Stimulated activated CD4-positive, alpha-beta T cell treated with anti-CD3 and anti-CD28 coated beads, Interleukin-12 subunit alpha, Interleukin-12 subunit beta, amount 100 ng/mL, for 4 hours (primary cell): Measurements from ENCODE around the gene NCOA1.
"Not testable (repeated sequence)": the region's sequence is repeated elsewhere in the genome, so short reads cannot be mapped to it uniquely, and the experiment has no call there.

Source experiments
- DNase-seq: peaks from one replicate; pipeline ENCODE4 v3.0.0-alpha.2; 2020

Gene NCOA1

GRCh38 chr2:24756789-24757188 lies 265.7 kb downstream of the NCOA1 start:
- no peak for DNase-seq

DNA sequence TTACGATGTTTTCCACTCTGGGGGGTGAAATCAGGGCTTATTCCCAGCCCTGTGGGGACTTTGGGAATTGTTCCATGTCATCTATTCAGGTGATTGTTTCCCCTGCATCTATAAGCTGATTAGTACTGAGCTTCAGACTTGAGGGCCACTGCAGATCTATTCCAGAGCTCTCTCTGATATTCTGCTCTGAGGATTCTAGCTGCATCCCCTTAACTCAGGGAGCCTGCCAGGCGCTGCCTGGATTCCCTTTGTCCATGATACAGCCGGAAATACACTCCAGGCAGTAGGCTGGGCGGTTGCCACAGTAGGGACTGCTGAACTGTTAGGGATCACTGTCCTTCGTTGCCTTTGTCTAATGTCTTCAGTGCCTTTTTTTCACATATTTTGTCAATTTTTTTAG lies 270.8 kb downstream of the NCOA1 start:
- no peak for DNase-seq

DNA sequence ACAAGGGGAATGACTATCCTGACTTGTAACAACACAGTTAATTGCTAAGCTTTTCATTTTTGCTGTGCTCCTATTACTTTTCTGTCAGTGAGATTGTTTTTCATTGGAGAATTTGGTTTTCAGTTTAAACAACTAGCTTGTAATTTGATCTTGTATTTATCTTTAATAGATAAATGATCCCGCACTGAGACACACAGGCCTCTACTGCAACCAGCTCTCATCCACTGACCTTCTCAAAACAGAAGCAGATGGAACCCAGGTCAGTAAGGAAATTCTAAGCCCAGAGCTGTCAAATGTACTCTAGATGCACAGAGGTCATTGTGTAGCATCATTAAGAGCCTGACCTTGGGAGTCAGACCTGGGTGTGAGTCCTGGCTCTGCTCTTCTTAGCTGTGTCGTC lies 271.5 kb downstream of the NCOA1 start:
- DNase-seq: no peak

DNA sequence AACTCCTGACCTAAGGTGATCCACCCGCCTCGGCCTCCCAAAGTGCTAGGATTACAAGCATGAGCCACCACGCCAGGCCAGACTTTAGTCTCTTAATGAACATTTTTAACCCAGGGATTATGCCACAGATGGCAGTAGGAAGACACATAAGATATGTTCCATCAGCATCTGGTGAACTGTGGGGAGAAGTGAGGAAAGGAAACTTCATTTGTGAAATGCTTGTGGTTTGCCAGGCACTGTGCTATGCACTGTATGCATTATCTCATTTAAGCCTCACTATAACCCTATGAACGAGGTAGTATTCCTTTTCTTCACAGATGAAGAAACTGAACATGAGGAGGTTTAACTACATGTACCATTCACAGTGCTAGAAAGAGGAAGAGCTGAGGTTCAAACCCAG lies 272.8 kb downstream of the NCOA1 start:
- DNase-seq: no peak

DNA sequence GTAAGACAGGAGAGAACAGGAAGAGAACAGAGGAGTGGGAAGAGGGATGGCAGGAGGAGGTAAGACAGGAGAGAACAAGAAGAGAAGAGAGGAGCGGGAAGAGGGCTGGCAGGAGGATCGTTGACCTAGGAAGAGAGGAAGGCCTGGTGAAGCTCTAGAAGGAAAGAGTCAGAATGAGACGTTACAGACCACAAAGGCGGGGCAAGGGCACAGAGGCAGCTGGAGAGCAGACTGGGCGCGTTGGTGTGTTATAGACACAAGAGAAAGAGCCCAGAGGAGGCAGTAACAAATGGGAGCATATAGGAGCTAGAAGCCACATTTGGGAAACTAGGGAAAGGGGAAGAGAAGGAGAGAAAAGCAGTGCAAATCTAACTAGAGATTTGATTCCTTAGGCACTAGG lies 275.6 kb downstream of the NCOA1 start:
- no peak for DNase-seq

GRCh38 chr2:24768013-24768412 lies 277.0 kb downstream of the NCOA1 start:
- no peak for DNase-seq

DNA sequence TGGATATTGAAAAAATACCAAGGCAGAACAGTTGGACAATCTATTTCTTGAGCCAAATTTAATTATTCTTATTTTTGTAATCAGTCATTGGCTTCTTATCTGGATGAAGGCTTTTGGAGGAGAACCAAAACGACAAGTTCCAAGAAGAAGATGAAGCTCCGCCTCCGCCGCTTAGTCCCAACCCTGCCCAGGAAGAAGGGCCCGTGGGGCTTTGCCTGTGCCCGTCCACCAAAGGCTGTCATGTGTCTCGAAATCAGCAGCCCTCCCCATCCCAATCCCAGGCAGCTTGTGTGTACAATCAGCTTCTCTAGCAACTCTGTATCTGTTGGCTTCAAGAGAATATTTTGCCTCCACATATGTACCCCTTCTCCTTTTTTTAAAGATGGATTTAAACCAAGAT lies 277.5 kb downstream of the NCOA1 start:
- no peak for DNase-seq

- DNase-seq: no peak
Observed at GRCh38 chr2:24771061-24771460, 280.0 kb downstream of the NCOA1 start.

DNA sequence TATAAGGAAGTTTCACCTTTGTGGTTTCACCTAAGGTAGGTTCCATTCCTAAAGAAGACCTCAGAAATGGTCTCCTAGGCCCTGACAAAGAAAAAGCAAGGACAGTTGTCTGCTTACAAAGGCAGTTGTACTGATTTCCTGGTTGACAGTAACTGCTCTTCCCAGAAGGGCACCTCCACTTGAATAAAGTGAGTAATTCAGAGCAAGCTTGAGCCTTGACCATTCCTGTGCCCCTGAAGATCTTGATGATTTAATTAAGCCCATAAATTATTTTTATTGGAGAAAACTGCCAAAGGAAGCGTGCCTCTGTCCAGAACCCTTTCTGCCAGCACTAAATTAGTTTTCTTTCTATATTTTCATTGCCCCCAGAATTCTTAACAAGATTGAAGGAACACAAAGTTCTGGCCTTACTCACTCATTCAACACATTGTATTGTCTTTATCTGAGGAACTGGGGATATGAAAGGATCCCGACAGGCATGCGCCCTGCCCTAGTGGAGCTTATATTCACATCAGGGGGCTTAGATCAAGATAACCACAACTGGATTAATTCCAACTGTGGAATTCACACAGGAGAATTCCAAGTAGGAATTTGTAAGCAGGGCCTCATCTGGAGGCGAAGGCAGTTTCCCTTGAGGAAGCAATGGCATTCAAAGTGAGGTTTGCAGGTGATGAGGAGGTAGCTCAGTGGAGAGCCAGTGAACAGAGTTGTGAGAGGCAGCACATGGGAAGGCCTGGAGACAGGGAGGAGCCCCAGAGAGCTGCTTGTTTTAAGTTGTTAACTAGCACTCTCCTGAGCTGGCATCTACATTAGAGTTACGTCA lies 280.9 kb downstream of the NCOA1 start:
- DNase-seq: no peak

DNA sequence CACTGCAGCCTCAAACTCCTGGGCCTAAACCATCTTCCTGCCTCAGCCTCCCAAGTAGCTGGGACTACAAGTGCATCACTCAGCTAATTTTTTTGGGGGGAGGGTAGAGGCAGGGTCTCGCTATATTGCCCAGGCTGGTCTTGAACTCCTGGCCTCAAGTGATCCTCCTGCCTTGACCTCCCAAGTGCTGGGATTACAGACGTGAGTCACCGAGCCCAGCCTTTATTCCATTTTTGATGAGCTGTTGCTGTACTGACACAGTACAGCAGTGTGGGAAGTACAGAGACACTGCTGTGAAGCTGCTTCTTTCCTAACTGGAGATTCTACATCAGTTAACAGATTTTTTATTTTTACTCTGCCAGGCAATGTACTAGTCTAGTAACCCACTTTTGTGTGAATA lies 283.3 kb downstream of the NCOA1 start:
- DNase-seq: no peak

GRCh38 chr2:24779116-24779515 lies 288.1 kb downstream of the NCOA1 start:
- no peak for DNase-seq

DNA sequence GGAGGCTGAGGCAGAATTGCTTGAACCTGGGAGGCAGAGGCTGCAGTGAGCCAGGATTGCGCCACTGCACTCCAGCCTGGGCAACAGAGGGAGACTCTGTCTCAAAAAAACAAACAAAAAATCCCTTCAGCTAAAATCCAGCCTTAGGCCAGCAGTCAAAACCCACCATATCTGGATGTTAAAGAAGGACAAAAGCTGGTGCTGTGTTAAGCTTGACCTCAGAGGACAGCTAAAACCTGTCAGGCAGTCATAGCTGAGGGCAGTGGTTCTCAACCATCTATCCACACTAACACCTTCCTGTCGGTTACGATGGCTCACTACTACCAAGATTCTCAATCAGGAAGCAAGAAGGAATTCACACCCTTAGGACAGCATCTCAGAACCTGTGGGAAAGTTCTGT lies 292.6 kb downstream of the NCOA1 start:
- no peak for DNase-seq

DNA sequence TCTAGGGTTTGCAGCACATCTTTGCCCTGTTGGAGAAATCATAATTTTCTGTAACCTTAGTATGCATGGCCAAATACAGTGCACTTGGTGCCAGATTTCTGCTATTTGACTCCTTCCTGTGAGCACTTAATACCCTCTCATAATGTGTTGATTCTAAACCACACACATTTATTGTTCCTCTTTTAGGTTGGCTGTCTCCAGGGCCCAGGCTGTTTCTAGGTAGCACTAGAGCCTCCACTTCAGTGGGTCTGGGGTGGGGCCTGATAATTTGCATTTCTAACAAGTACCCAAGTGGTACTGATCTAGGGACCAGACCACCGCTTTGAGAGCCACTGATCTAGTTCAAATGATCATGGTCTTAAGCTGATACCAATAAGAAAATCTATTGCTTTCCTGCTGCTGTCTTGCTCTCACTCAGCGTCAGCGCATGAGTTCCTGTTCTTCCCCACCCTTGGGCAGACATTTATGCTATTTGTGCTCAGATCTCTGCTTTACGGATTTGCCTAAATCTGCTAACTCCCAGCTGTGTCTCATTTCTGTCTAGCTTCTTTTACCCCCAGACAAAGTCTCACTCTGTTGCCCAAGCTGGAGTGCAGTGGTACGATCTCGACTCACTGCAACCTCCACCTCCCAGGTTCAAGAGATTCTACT lies 294.7 kb downstream of the NCOA1 start:
- DNase-seq: no peak

- DNase-seq: no peak
Observed at GRCh38 chr2:24787532-24787931, 296.5 kb downstream of the NCOA1 start.

DNA sequence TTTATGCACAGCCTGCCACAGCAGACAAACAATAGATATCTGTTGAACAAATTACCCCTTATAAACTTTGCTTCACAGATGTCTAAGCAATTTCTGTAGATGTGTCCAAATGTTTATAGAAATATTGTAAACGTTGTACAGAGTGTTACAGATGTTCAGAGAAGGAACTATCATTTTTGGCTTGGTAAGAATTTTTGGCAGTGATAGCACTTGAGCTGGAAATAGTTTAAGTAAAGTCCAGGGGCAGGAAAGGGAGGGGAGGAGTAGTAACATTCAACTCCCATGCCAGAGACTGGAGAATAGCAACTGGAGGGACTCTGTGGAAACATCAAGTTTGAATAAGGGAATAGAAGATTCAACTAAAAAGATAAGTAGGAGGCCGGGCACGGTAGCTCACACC lies 297.8 kb downstream of the NCOA1 start:
- no peak for DNase-seq

DNA sequence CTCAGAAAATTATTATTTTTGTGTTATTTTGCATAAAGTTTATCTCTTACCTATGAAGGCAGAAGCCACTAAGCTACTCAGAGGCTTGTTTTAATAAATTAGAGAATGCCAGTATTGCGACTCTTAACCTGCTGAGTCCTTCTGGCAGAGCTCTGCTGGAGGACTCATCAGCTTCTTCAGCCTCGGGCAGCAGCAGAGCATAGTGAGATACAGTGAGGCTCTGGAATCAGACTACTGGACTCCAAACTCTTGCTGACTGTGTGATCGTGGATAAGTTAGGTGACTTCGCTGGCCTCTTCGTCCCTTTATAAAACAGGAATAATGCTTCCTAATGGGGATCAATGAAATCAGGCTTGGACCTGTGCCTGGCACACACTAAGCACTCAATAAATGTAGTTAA lies 300.4 kb downstream of the NCOA1 start:
- no peak for DNase-seq

GRCh38 chr2:24792542-24792873 lies 301.5 kb downstream of the NCOA1 start:
- no peak for DNase-seq

DNA sequence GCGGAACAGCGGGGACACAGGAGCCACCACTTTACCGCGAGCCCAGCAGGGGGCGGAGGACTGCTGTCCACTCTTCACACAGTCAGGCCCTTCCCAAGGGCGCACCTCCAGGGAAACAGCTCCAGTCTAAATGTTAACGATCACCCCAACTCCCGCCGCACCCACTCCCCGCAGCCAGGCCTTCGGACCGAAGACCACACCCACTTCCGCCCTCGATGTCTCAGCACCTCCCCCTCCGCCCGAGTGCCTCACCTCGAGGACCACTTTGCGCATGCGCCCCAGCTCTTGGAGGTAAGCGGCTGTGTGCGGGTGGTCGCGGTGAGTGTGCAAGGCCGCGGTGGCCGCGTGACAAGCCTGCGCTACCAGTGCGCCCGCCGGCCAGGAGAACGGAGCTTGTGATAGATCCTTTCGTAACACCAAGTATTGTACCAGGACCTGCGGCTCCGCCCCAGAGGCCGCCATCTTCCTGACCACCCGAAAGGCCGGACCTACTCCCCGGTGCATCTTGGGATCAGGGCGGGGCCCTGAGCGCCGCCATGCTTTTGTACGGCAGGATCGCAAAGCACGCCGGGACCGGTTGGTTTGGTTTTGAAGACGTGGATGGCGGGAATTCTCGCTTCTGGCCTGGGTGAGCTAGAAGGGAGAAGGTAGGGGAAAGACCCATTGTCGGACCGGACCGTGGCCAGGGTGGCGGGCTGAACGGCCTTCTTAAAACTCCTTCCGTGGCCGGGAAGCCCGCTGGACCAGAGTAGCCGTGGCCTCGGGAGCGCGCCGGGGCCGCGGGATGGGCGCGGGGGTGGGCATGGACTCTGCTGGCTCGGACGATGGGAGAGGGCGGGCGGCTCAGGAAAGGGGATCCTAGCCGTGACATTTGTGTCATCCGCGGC lies 302.1 kb downstream of the NCOA1 start, which contains the start of the genes CENPO and PTRHD1:
Gene CENPO, plus strand, starts transcription at position 552 of the 887 bp plus-strand sequence. CDS start 495 bp downstream, outside the sequence.
Gene PTRHD1, minus strand, starts transcription at position 518 of the 887 bp plus-strand sequence. Its CDS starts 14 bp downstream, at position 504.
- peak; percentile 93 for DNase-seq

DNA sequence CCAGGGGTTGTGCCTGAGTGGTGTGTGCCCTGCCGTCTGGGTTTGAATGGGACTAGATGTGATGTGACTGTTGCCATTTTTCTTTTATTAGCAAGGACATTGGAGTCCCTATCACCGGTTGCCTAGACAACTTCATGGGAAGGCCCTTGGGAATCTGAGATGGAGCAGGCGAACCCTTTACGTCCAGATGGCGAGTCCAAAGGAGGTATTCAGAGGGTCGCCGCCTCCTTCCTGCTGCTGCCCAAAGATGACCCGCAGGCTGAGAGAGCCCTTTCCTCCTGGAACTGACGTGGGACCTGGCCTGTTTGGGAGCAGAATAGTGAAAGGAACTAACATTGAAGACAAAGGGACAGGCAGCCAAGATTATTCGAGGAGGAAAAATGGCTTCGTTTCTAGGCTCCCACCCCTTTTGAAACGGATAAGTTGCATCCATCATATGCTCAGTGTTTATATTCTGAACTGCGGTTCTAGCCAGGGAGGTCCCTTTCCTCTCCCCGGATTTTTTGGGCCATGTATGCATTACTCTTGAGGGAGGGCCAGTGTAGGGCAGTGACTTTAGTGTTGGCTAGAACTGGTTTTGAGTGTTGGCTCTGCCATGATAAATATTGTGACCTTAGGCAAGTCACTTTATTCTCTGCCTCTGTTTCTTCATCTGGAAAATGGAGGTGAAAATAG lies 302.8 kb downstream of the NCOA1 start:
- no peak for DNase-seq

DNA sequence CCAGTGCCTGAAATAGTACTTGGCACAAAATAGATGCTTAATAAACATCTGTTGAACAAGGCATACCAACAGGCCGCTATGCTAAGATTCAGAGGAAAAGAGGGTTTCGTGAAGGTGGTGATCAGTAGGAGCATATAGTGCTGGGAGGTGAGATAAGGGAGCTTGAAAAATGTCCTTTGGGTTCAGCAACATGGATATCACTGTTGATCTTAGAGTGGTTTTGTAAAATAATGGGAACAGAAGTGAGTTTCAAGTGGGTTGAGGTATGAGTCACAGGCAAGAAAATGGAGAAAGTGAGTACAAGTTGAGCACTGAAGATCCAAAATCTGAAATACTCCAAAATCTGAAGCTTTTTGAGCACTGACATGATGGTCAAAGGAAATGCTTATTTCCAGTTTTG lies 306.6 kb downstream of the NCOA1 start:
- no peak for DNase-seq

DNA sequence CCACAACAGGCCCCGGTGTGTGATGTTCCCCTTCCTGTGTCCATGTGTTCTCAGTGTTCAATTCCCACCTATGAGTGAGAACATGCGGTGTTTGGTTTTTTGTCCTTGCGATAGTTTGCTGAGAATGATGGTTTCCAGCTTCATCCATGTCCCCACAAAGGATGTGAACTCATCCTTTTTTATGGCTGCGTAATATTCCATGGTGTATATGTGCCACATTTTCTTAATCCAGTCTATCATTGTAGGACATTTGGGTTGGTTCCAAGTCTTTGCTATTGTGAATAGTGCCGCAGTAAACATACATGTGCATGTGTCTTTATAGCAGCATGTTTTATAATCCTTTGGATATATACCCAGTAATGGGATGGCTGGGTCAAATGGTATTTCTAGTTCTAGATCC lies 309.4 kb downstream of the NCOA1 start:
- not testable (repeated sequence) for DNase-seq

GRCh38 chr2:24805811-24806660 lies 315.0 kb downstream of the NCOA1 start:
- DNase-seq: not testable (repeated sequence)
